Neural cell (in vitro differentiated cells): ENCODE measurements around the gene EHBP1. TPM values are rescaled to one million over a fixed set of nuclear protein-coding genes. Genes with fewer than 3 reads are reported as not detected.

Source experiments
- H2AFZ ChIP-seq: fragments of 200-600, 300-800 bp; sonication (generic), shearing (Covaris generic); 2 replicates; pipeline ENCODE4 v1.6.0; 2014; ENCODE audit warnings: low read depth, mild to moderate bottlenecking, antibody characterized with exemption, low read length, moderate library complexity
- H3F3A ChIP-seq: fragments of 200-600 bp; shearing (Covaris generic); 2 replicates; pipeline ENCODE4 v1.6.1; 2016; ENCODE audit warnings: mild to moderate bottlenecking, moderate library complexity, mixed read lengths, antibody characterized with exemption, low read length; ENCODE audit not compliant: insufficient read depth, poor library complexity, severe bottlenecking
- H3K27ac ChIP-seq: fragments of 200-600, 300-800 bp; sonication (generic), shearing (Covaris generic); 2 replicates; pipeline ENCODE4 v1.5.1; 2014; ENCODE audit warnings: mild to moderate bottlenecking, low read length, moderate library complexity
- H3K27me3 ChIP-seq: fragments of 300-800, 200-600 bp; sonication (generic), shearing (Covaris generic); 2 replicates; pipeline ENCODE4 v1.6.0; 2014; ENCODE audit warnings: mild to moderate bottlenecking, low read depth, low read length, moderate library complexity; ENCODE audit not compliant: insufficient read depth
- H3K36me3 ChIP-seq: fragments of 300-800, 200-600 bp; sonication (generic), shearing (Covaris generic); 2 replicates; pipeline ENCODE4 v1.5.1; 2014; ENCODE audit warnings: mild to moderate bottlenecking, antibody characterized with exemption, low read length, moderate library complexity; ENCODE audit not compliant: insufficient read depth
- H3K4me2 ChIP-seq: fragments of 300-800, 200-600 bp; sonication (generic), shearing (Covaris generic); 2 replicates; pipeline ENCODE4 v1.6.0; 2014; ENCODE audit warnings: mild to moderate bottlenecking, low read length
- H3K4me3 ChIP-seq: fragments of 300-800, 200-600 bp; sonication (generic), shearing (Covaris generic); 2 replicates; pipeline ENCODE4 v1.5.1; 2014; ENCODE audit warnings: mild to moderate bottlenecking, low read length, moderate library complexity
- H3K79me2 ChIP-seq: fragments of 200-600 bp; shearing (Covaris generic); replicated peaks from 2 replicates; pipeline ENCODE4 v1.6.0; 2014; ENCODE audit warnings: mild to moderate bottlenecking, low read length, moderate library complexity; ENCODE audit not compliant: insufficient read depth
- H3K9ac ChIP-seq: fragments of 300-800, 200-600 bp; sonication (generic), shearing (Covaris generic); 2 replicates; pipeline ENCODE4 v1.6.1; 2016; ENCODE audit warnings: mild to moderate bottlenecking, low read length, mixed read lengths
- H3K9me2 ChIP-seq: fragments of 200-600 bp; shearing (Covaris generic); 2 replicates; pipeline ENCODE4 v1.6.1; 2016; ENCODE audit warnings: mild to moderate bottlenecking, low read length, mixed read lengths; ENCODE audit not compliant: insufficient read depth
- H3K9me3 ChIP-seq: fragments of 200-600, 300-800 bp; sonication (generic), shearing (Covaris generic); 2 replicates; pipeline ENCODE4 v1.6.1; 2016; ENCODE audit warnings: mild to moderate bottlenecking, mixed run types, low read length, moderate library complexity, mixed read lengths
- H4K20me1 ChIP-seq: fragments of 200-600 bp; shearing (Covaris generic); 2 replicates; pipeline ENCODE4 v1.6.1; 2016; ENCODE audit warnings: mild to moderate bottlenecking, mixed run types; ENCODE audit not compliant: insufficient read depth
- CTCF ChIP-seq: fragments of 450-650 bp; IDR thresholded peaks from 2 replicates; pipeline ENCODE4 v1.5.1; 2014; ENCODE audit warnings: antibody characterized with exemption, mild to moderate bottlenecking, moderate library complexity; ENCODE audit not compliant: poor library complexity, severe bottlenecking
- EP300 ChIP-seq: fragments of 450-650 bp; conservative IDR thresholded peaks from 2 replicates; pipeline ENCODE4 v1.6.1; 2014; ENCODE audit warnings: antibody characterized with exemption, mild to moderate bottlenecking, moderate library complexity; ENCODE audit not compliant: poor library complexity, severe bottlenecking
- EZH2 ChIP-seq: fragments of 200-600, 300-800 bp; shearing (Covaris generic), sonication (generic); IDR thresholded peaks from 2 replicates; pipeline ENCODE4 v1.6.1; 2014; ENCODE audit warnings: antibody characterized with exemption, low read length, borderline replicate concordance, mild to moderate bottlenecking; ENCODE audit not compliant: insufficient read depth, poor library complexity, severe bottlenecking
- MXI1 ChIP-seq: fragments of 450-650 bp; conservative IDR thresholded peaks from 2 replicates; pipeline ENCODE4 v1.6.1; 2014; ENCODE audit warnings: antibody characterized with exemption, mild to moderate bottlenecking; ENCODE audit not compliant: poor library complexity, severe bottlenecking
- POLR2AphosphoS5 ChIP-seq: IDR thresholded peaks from 2 replicates; pipeline ENCODE4 v1.6.1; 2012
- RAD21 ChIP-seq: fragments of 450-650 bp; conservative IDR thresholded peaks from 2 replicates; pipeline ENCODE4 v1.6.1; 2014; ENCODE audit warnings: antibody characterized with exemption, mild to moderate bottlenecking, moderate library complexity
- REST ChIP-seq: IDR thresholded peaks from 2 replicates; pipeline ENCODE4 v1.6.1; 2012; ENCODE audit warnings: borderline replicate concordance
- SMC3 ChIP-seq: fragments of 450-650 bp; conservative IDR thresholded peaks from 2 replicates; pipeline ENCODE4 v1.6.1; 2014; ENCODE audit warnings: antibody characterized with exemption, mild to moderate bottlenecking, moderate library complexity; ENCODE audit not compliant: poor library complexity
- TAF1 ChIP-seq: IDR thresholded peaks from 2 replicates; pipeline ENCODE4 v1.6.1; 2012; ENCODE audit warnings: low read depth
- polyA plus RNA-seq: library from polyadenylated mRNA; depleted of rRNA; stranded (reverse); fragments of >200 nt; gene quantifications from 2 replicates; pipeline ENCODE4 v1.2.3, GENCODE V29; 2014

EHBP1 gene
- polyA plus RNA-seq, 1 donor from 2014 or later: 52.6 TPM

GRCh38 chr2:62740221-62740620 lies 34.7 kb downstream of the EHBP1 start:
- H3K4me2 ChIP-seq: no peak overlapping the region
- H3F3A ChIP-seq: no peaks in the 10 kb centered on the region
- TF ChIP-seq POLR2AphosphoS5 (no peak), MXI1 (no peak), SMC3 (no peak), EP300 (no peak), RAD21 (no peak), TAF1 (no peak), REST (no peak), CTCF (no peak), EZH2 (no peak)
- no peaks in the 10 kb centered on the region for H3K27me3 ChIP-seq
- no peaks in the 10 kb centered on the region for H3K9me2 ChIP-seq
- H3K36me3 ChIP-seq: no peaks in the 10 kb centered on the region
- H3K4me3 ChIP-seq: no peak overlapping the region
- no peak overlapping the region for H2AFZ ChIP-seq
- no peaks in the 10 kb centered on the region for H3K9me3 ChIP-seq
- no peaks in the 10 kb centered on the region for H4K20me1 ChIP-seq
- H3K9ac ChIP-seq: no peak overlapping the region
- no peak overlapping the region for H3K27ac ChIP-seq
- peaks cover 19% of the 10 kb centered on the region for H3K79me2 ChIP-seq

GRCh38 chr2:62741127-62741526 lies 35.6 kb downstream of the EHBP1 start:
- Histone ChIP-seq H3K79me2 (peaks cover 19% of the 10 kb centered on the region), H3K9ac (no peak overlapping the region), H3F3A (no peaks in the 10 kb centered on the region), H3K36me3 (no peaks in the 10 kb centered on the region), H3K9me2 (no peaks in the 10 kb centered on the region), H3K9me3 (no peaks in the 10 kb centered on the region), H3K4me2 (no peak overlapping the region), H3K4me3 (no peak overlapping the region), H4K20me1 (no peaks in the 10 kb centered on the region), H2AFZ (no peak overlapping the region), H3K27ac (no peak overlapping the region), H3K27me3 (no peaks in the 10 kb centered on the region)
- TF ChIP-seq CTCF (no peak), TAF1 (no peak), EP300 (no peak), SMC3 (no peak), POLR2AphosphoS5 (no peak), REST (no peak)
